Adipocyte (in vitro differentiated cells): ENCODE measurements around the gene TELO2.

Source experiments
- DNase-seq: peaks from one replicate; pipeline ENCODE4 v3.0.0-alpha.2; 2015; ENCODE audit warnings: low read depth
- H3K27me3 ChIP-seq: replicated peaks from 2 replicates; pipeline ENCODE4 v1.7.0; 2013; ENCODE audit warnings: mild to moderate bottlenecking, low read length, moderate library complexity; ENCODE audit not compliant: control insufficient read depth, insufficient read depth
- H3K36me3 ChIP-seq: 2 replicates; pipeline ENCODE4 v1.7.0; 2013; ENCODE audit warnings: low read length, mild to moderate bottlenecking, moderate library complexity; ENCODE audit not compliant: control insufficient read depth, insufficient read depth, severe bottlenecking
- H3K4me1 ChIP-seq: 2 replicates; pipeline ENCODE4 v1.7.0; 2013; ENCODE audit warnings: mild to moderate bottlenecking, low read length, moderate library complexity; ENCODE audit not compliant: control insufficient read depth, insufficient read depth
- H3K4me3 ChIP-seq: 2 replicates; pipeline ENCODE4 v1.7.0; 2013; ENCODE audit warnings: mild to moderate bottlenecking, low read length, moderate library complexity
- H3K9ac ChIP-seq: 2 replicates; pipeline ENCODE4 v1.7.0; 2013; ENCODE audit warnings: mild to moderate bottlenecking, low read length, moderate library complexity
- H3K9me3 ChIP-seq: 2 replicates; pipeline ENCODE4 v1.7.0; 2013; ENCODE audit warnings: mild to moderate bottlenecking, low read length, moderate library complexity; ENCODE audit not compliant: control insufficient read depth

Gene TELO2

GRCh38 chr16:1528921-1529537 lies 35.9 kb downstream of the TELO2 start:
- DNase-seq = no peak
- Histone ChIP-seq H3K4me1 (peaks cover 40% of the 10 kb centered on the region), H3K9me3 (no peaks in the 10 kb centered on the region), H3K36me3 (peaks cover under 1% of the 10 kb centered on the region), H3K4me3 (no peak overlapping the region), H3K9ac (no peak overlapping the region), H3K27me3 (no peaks in the 10 kb centered on the region)

- peak overlapping the region; percentile 73 for H3K9ac ChIP-seq
- no peaks in the 10 kb centered on the region for H3K36me3 ChIP-seq
- H3K9me3 ChIP-seq = no peaks in the 10 kb centered on the region
- peak overlapping the region; percentile 44 for H3K4me3 ChIP-seq
- H3K4me1 ChIP-seq = peaks cover 46% of the 10 kb centered on the region
- H3K27me3 ChIP-seq = no peaks in the 10 kb centered on the region
- no peak for DNase-seq
Measured at GRCh38 chr16:1530349-1530882, 37.3 kb downstream of the TELO2 start.

- no peaks in the 10 kb centered on the region for H3K9me3 ChIP-seq
- H3K9ac ChIP-seq = peak overlapping the region; percentile 73
- H3K36me3 ChIP-seq = no peaks in the 10 kb centered on the region
- DNase-seq = peak; percentile 94
- peaks cover 50% of the 10 kb centered on the region for H3K4me1 ChIP-seq
- H3K27me3 ChIP-seq = no peaks in the 10 kb centered on the region
- H3K4me3 ChIP-seq = peak overlapping the region; percentile 44
Measured at GRCh38 chr16:1530883-1531637, 37.9 kb downstream of the TELO2 start.

GRCh38 chr16:1531638-1531910 lies 38.4 kb downstream of the TELO2 start:
- H3K9me3 ChIP-seq = no peaks in the 10 kb centered on the region
- no peak overlapping the region for H3K4me3 ChIP-seq
- H3K27me3 ChIP-seq = no peaks in the 10 kb centered on the region
- DNase-seq = no peak
- H3K9ac ChIP-seq = peak overlapping the region; percentile 73
- peaks cover under 1% of the 10 kb centered on the region for H3K36me3 ChIP-seq
- H3K4me1 ChIP-seq = peaks cover 50% of the 10 kb centered on the region

GRCh38 chr16:1532081-1532760 lies 39.1 kb downstream of the TELO2 start:
- Histone ChIP-seq H3K9me3 (no peaks in the 10 kb centered on the region), H3K27me3 (no peaks in the 10 kb centered on the region), H3K4me3 (no peak overlapping the region), H3K4me1 (peaks cover 50% of the 10 kb centered on the region), H3K9ac (peak overlapping the region; percentile 24), H3K36me3 (peaks cover 7% of the 10 kb centered on the region)
- DNase-seq = peak; percentile 50

- no peaks in the 10 kb centered on the region for H3K27me3 ChIP-seq
- H3K4me3 ChIP-seq = peak overlapping the region; percentile 80
- peak overlapping the region; percentile 88 for H3K9ac ChIP-seq
- no peak for DNase-seq
- H3K36me3 ChIP-seq = peaks cover 8% of the 10 kb centered on the region
- H3K4me1 ChIP-seq = peaks cover 48% of the 10 kb centered on the region
- no peaks in the 10 kb centered on the region for H3K9me3 ChIP-seq
Measured at GRCh38 chr16:1532771-1533170, 39.6 kb downstream of the TELO2 start.

- H3K4me3 ChIP-seq = peak within 1 kb of the TSS; percentile 80
- no peaks in the 10 kb centered on the region for H3K27me3 ChIP-seq
- H3K9ac ChIP-seq = peak within 1 kb of the TSS; percentile 88
- no peaks in the 10 kb centered on the region for H3K9me3 ChIP-seq
- peak; percentile 80 for DNase-seq
- peaks cover 41% of the 10 kb centered on the region for H3K4me1 ChIP-seq
- H3K36me3 ChIP-seq = peaks cover 12% of the 10 kb centered on the region
Measured at GRCh38 chr16:1533443-1533951, 40.3 kb downstream of the TELO2 start, which contains the start of gene TMEM204. TSS of gene TMEM204 (plus strand) at chr16:1533666. CDS start at chr16:1534276, 610 bp downstream.

GRCh38 chr16:1534021-1535020 lies 41.2 kb downstream of the TELO2 start:
- H3K36me3 ChIP-seq = peaks cover 16% of the 10 kb centered on the region
- peaks cover 41% of the 10 kb centered on the region for H3K4me1 ChIP-seq
- no peaks in the 10 kb centered on the region for H3K27me3 ChIP-seq
- peak overlapping the region; percentile 88 for H3K9ac ChIP-seq
- H3K4me3 ChIP-seq = peak overlapping the region; percentile 80
- DNase-seq = peak; percentile 60
- no peaks in the 10 kb centered on the region for H3K9me3 ChIP-seq

GRCh38 chr16:1535391-1536291 lies 42.5 kb downstream of the TELO2 start:
- H3K4me3 ChIP-seq = peak overlapping the region; percentile 80
- DNase-seq = peak; percentile 34
- H3K9me3 ChIP-seq = no peaks in the 10 kb centered on the region
- peak overlapping the region; percentile 88 for H3K9ac ChIP-seq
- H3K4me1 ChIP-seq = peaks cover 37% of the 10 kb centered on the region
- no peaks in the 10 kb centered on the region for H3K27me3 ChIP-seq
- peaks cover 19% of the 10 kb centered on the region for H3K36me3 ChIP-seq

GRCh38 chr16:1536601-1537000 lies 43.4 kb downstream of the TELO2 start:
- Histone ChIP-seq H3K36me3 (peaks cover 19% of the 10 kb centered on the region), H3K9ac (no peak overlapping the region), H3K9me3 (no peaks in the 10 kb centered on the region), H3K4me3 (no peak overlapping the region), H3K4me1 (peaks cover 27% of the 10 kb centered on the region), H3K27me3 (no peaks in the 10 kb centered on the region)
- DNase-seq = no peak
